ENCODE measurements around the gene FBXO42.

DNA sequence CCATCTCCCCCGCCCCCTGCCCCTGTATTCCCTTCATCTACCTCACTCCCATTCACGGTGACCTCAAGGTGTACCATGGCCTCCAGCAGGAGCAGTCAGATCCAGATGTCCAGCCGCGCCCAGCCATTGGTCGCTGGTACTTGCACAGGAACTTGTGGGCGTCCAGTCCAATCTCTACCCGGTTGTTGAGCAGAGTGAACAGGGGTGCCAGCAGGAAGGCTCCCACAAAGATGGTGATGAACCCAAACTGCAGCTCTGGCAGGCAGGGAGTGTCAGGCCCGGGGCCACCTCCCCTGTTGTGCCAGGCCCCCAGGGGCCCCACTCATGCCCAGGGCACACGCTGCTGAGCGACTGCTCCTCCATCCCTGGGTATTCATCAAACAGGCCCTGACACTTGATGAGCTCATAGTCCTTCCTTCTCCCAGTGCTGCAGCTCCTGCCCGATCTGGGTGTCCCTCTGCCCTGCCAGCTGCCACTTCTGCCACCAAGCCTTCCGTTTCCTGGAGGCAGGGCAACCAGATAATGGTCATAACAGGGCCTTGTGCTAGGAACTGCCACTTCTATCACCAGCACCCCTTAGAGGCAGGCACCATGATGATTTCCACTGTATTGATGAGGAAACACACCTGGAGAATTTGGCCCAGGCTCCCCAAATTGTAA lies 134.1 kb downstream of the FBXO42 start:
- no peak for TF ChIP-seq POLR2AphosphoS5 (IDR thresholded peaks at IDR 0.05)
- TF ChIP-seq, protein P1, sequence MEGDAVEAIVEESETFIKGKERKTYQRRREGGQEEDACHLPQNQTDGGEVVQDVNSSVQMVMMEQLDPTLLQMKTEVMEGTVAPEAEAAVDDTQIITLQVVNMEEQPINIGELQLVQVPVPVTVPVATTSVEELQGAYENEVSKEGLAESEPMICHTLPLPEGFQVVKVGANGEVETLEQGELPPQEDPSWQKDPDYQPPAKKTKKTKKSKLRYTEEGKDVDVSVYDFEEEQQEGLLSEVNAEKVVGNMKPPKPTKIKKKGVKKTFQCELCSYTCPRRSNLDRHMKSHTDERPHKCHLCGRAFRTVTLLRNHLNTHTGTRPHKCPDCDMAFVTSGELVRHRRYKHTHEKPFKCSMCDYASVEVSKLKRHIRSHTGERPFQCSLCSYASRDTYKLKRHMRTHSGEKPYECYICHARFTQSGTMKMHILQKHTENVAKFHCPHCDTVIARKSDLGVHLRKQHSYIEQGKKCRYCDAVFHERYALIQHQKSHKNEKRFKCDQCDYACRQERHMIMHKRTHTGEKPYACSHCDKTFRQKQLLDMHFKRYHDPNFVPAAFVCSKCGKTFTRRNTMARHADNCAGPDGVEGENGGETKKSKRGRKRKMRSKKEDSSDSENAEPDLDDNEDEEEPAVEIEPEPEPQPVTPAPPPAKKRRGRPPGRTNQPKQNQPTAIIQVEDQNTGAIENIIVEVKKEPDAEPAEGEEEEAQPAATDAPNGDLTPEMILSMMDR (IDR thresholded peaks at IDR 0.05): no peak
- no peak for TF ChIP-seq POLR2A (IDR thresholded peaks at IDR 0.05; ENCODE audit: low read depth)

Measured in esophagus muscularis mucosa (tissue), 3 donors.